Endothelial cell of umbilical vein (primary cell): Measurements from ENCODE around the gene NTN1.

Experiments
- CTCF ChIP-seq, 2 donors: IDR thresholded peaks; 1 replicate in 1 of 2; 2 replicates in 1 of 2; pipeline ENCODE4 v1.5.1; 2011; ENCODE audit warnings: low read length in 2 of 2, mild to moderate bottlenecking in 2 of 2, moderate library complexity in 2 of 2, control low read depth in 1 of 2, inconsistent platforms in 1 of 2, low read depth in 1 of 2; ENCODE audit not compliant: insufficient read depth in 1 of 2; ENCODE audit errors: extremely low read depth in 1 of 2
- EZH2 ChIP-seq: IDR thresholded peaks from 2 replicates; pipeline ENCODE4 v1.6.1; 2012; ENCODE audit warnings: borderline replicate concordance, low read depth, mild to moderate bottlenecking, moderate library complexity, low read length, inconsistent platforms; ENCODE audit not compliant: severe bottlenecking

GRCh38 chr17:9115214-9116191 is 94.2 kb downstream of the NTN1 start:
- no peak for TF ChIP-seq EZH2
- no peak for TF ChIP-seq CTCF (IDR thresholded peaks at IDR 0.05; ENCODE audit: extremely low read depth in 1 of 2, insufficient read depth in 1 of 2, low read depth in 1 of 2, low read length in 2 of 2)
